Colonic mucosa (tissue), 4 donors: Measurements from ENCODE around the gene LPGAT1. TPM values are rescaled to one million over a fixed set of nuclear protein-coding genes. Genes with fewer than 3 reads are reported as not detected.

Source experiments
- DNase-seq: peaks from one replicate; pipeline ENCODE4 v3.0.0-alpha.2; 2020
- H3K27ac ChIP-seq: fragments of 200-600 bp; one replicate; pipeline ENCODE4 v1.8.0; 2021
- H3K27me3 ChIP-seq: fragments of 200-600 bp; one replicate; pipeline ENCODE4 v1.8.0; 2021
- H3K36me3 ChIP-seq: fragments of 200-600 bp; one replicate; pipeline ENCODE4 v1.8.0; 2021
- H3K4me1 ChIP-seq: fragments of 200-600 bp; one replicate; pipeline ENCODE4 v1.8.0; 2021; ENCODE audit warnings: mild to moderate bottlenecking
- H3K4me3 ChIP-seq: fragments of 200-600 bp; one replicate; pipeline ENCODE4 v1.8.0; 2021
- H3K9ac ChIP-seq, 2 donors: one replicate each; pipeline ENCODE4 v1.7.0; 2013; ENCODE audit warnings: control low read depth in 2 of 2, low read depth in 2 of 2, low read length in 2 of 2
- H3K9me3 ChIP-seq: fragments of 200-600 bp; one replicate; pipeline ENCODE4 v1.8.0; 2021
- CTCF ChIP-seq: fragments of 200-600 bp; IDR thresholded peaks from one replicate; pipeline ENCODE4 v1.8.0; 2022; ENCODE audit warnings: antibody characterized with exemption, mild to moderate bottlenecking
- intact Hi-C: fragments of 100-400 bp; cut with DNase I; formaldehyde crosslinking; loops from one replicate; pipeline ENCODE4 v1.14.1; 2022
- total RNA-seq, 2 donors: library from RNA; stranded (reverse); fragmentation: NEBNext Ultra II Directional in 1 of 2; extraction: Animal tissue kit (Norgen Biotek cat#: 25700) in 1 of 2; gene quantifications; one replicate each; pipeline ENCODE4 v1.2.1, GENCODE V29; 2021
- donor health status: healthy.
- donor health status: DM: no; HTN: no; CAD: no.
- donor health status: DM: no; HTN: no; CAD: no.

LPGAT1 gene
- total RNA-seq, 2 donors from 2014 or later = 44.2 to 50.8 TPM

GRCh38 chr1:211812584-211812983 is 18.0 kb downstream of the LPGAT1 start:
- TF ChIP-seq CTCF = no peak
- Histone ChIP-seq H3K27ac (no peak overlapping the region), H3K4me1 (no peaks in the 10 kb centered on the region), H3K27me3 (no peaks in the 10 kb centered on the region), H3K36me3 (no peaks in the 10 kb centered on the region), H3K9me3 (no peaks in the 10 kb centered on the region), H3K4me3 (no peak overlapping the region), H3K9ac (no peak overlapping the region)
- DNase-seq = no peak
- intact Hi-C loops = no loop called here

GRCh38 chr1:211811848-211812247 is 18.7 kb downstream of the LPGAT1 start:
- H3K27ac ChIP-seq = no peak overlapping the region
- intact Hi-C loops = no loop called here
- H3K9me3 ChIP-seq = no peaks in the 10 kb centered on the region
- H3K36me3 ChIP-seq = no peaks in the 10 kb centered on the region
- no peak for DNase-seq
- no peak overlapping the region for H3K4me3 ChIP-seq
- no peak overlapping the region for H3K9ac ChIP-seq
- no peaks in the 10 kb centered on the region for H3K27me3 ChIP-seq
- no peak for TF ChIP-seq CTCF
- no peaks in the 10 kb centered on the region for H3K4me1 ChIP-seq

- Histone ChIP-seq H3K4me1 (no peaks in the 10 kb centered on the region), H3K27ac (no peak overlapping the region), H3K9me3 (no peaks in the 10 kb centered on the region), H3K4me3 (no peak overlapping the region), H3K36me3 (no peaks in the 10 kb centered on the region), H3K27me3 (no peaks in the 10 kb centered on the region), H3K9ac (no peak overlapping the region)
- no peak for DNase-seq
- TF ChIP-seq CTCF = no peak
- intact Hi-C loops = no loop called here
These were observed 19.4 kb downstream of the LPGAT1 start for GRCh38 chr1:211811126-211811525.

GRCh38 chr1:211808475-211808874 is 22.1 kb downstream of the LPGAT1 start:
- TF ChIP-seq CTCF = no peak
- intact Hi-C loops = no loop called here

GRCh38 chr1:211804915-211805314 is 25.6 kb downstream of the LPGAT1 start:
- H3K9ac ChIP-seq = no peak overlapping the region
- no peaks in the 10 kb centered on the region for H3K9me3 ChIP-seq
- intact Hi-C loops = no loop called here
- no peaks in the 10 kb centered on the region for H3K36me3 ChIP-seq
- H3K27ac ChIP-seq = no peak overlapping the region
- no peaks in the 10 kb centered on the region for H3K27me3 ChIP-seq
- TF ChIP-seq CTCF = no peak
- no peak for DNase-seq
- no peaks in the 10 kb centered on the region for H3K4me1 ChIP-seq
- H3K4me3 ChIP-seq = no peak overlapping the region

More at GRCh38 chr1:211808475-211808874, 22.1 kb downstream of the LPGAT1 start:
- no peaks in the 10 kb centered on the region for H3K36me3 ChIP-seq
- no peak overlapping the region for H3K27ac ChIP-seq
- no peaks in the 10 kb centered on the region for H3K27me3 ChIP-seq
- no peaks in the 10 kb centered on the region for H3K4me1 ChIP-seq
- no peak overlapping the region for H3K9ac ChIP-seq
- no peak overlapping the region for H3K4me3 ChIP-seq
- no peak for DNase-seq
- H3K9me3 ChIP-seq = no peaks in the 10 kb centered on the region
